ENCODE data around the gene ALG14.
"Not testable (repeated sequence)": the region's sequence is repeated elsewhere in the genome, so short reads cannot be mapped to it uniquely, and the experiment has no call there.

Gene ALG14

DNA sequence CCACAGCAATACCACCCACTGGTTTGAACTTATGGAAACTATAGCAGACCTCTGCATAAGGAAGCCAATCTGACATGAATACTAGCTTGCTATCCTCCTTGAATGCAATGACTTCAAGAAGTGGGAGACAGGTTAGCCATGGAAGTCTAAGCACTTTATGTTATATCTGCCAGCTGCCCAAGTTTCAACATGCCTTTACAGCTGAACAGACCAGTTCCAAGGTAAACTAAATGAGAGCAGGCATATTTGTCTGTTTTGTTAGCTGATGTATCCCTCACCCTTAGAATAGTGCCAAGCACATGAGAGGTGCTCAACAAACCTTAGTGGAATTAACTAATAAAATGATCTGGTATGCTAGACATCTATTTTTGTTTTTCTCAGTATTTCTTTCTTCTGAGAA, 65.1 kb downstream of the ALG14 start:
- DNase-seq (ENCODE audit: low read depth in 3 of 3), result no peak

DNA sequence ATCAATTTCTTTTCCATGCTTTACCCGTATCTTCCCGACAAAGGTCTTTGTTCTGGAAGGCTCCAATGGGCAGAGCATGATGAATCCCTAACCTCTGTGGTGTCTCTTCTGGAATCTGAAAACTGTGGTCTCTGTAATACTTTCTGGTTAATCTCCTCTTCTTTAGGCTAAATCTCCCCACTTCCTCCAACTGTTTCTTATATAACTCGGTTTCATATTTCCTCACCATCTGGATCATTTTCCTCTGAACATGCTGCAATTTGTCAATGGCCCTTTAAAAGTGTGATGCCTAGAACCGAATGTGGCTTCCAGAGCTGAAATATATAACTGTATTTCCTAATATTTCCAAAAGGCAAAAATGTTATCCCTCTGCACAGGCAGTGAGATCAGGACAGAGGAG, 66.1 kb downstream of the ALG14 start:
- DNase-seq (ENCODE audit: low read depth in 3 of 3), result no peak

DNA sequence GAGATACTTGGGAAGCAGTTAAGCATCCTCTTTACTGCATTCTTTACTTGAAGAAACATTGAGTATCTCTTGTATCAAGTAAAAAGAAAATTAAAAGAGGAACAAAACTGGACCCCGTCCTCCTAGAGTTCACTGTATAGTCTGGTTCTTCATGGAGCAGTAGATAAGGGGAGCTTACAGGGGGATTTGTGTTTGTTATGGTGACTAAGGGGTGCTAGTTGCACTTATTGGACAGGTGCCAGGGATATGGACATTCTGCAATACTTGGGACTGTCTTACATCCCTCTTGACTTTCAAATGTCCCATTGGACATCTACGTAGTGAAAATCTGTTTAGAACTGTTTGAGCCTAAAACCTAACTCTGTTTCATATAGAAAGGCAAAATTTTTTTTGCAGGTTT, 67.2 kb downstream of the ALG14 start:
- no peak for DNase-seq (ENCODE audit: low read depth in 3 of 3)

DNA sequence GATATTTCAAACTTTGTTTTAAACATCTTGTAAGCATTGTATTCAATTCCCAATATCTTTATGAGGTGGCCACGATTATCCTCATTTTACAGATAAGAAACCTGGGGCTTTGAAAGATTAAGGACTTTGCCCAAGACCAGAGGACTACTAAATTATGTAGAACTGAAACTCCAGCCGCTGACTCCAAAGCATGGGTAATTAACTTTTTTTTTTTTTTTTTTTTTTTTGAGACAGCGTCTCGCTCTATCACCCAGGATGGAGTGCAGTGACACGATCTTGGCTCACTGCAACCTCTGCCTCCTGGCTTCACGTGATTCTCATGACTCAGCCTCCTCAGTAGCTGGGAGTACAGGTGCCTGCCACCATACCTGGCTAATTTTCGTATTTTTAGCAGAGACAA, 68.7 kb downstream of the ALG14 start:
- DNase-seq (ENCODE audit: low read depth in 3 of 3), result no peak

DNA sequence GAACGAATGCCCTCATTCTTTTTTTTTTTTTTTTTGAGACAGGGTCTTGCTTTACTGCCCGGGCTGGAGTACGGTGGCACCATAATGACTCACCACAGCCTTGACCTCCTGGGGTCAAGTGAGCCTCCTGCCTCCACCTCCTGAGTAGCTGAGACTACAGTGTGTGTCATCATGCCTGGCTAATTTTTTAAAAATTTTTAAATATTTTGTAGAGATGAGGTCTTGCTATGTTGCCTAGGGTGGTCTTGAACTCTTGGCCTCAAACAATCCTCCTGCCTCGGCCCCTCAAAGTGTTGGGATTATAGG, 69.4 kb downstream of the ALG14 start:
- no peak for DNase-seq (ENCODE audit: low read depth in 3 of 3)

DNA sequence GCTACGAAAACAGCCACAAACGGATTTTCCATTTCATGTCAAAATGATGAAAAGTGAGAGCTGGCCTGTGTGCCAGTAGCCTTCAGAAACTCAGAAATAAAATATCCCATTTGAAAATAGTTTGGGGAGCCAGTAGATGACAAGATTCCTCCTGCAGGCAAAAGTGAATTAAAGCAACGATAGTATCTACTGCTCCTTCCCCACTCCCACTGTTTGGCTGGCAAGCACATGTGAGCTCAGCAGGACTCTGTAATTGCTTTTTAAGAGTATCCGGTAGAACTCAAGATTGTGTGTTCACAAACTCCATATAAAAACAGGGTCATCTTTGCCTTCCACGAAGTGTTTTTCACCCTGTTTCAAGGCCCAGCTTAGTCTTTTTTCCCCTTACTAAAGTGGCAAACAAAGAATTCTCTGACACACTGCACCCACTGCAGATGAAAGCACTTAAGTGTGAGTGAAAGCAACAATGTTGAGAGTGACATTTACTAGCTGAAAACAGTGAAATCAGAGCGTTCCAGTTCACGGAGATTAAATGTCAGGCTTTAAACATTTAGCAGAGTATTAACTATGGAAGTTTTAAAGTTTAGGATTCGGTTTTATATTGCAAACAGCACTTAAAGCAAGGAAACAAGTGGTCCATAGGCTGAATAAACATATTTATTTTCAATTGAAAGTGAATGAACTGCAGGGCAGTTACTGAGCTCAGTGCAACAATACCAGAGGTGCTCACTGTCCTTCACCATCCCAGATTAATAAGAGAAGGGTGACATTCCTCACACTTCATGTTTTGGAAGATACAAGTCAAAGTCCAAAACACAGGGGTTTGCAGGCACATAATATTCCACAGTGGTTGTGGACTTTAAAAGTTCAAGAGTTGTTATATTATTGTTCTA, 70.0 kb downstream of the ALG14 start:
- no peak for DNase-seq (ENCODE audit: low read depth in 3 of 3)

DNA sequence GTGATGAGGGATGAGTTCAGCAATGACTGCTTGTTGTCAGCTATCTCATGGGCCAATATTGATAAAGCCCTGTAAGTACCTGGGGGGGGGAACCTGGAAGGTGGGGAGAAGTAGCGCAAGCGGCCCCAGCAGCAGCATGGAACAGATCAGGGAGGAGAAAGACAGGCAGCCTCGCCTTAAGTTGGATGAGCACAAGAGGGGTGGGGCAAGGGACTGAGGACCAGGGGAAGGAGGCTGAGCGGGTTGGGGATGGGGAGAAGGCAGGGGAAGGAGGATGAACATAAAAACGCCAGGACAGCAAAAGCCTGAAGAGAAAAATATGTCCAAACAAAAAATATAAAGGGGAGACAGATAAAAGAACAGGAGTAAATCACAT, 70.6 kb downstream of the ALG14 start:
- DNase-seq (ENCODE audit: low read depth in 3 of 3), result no peak

DNA sequence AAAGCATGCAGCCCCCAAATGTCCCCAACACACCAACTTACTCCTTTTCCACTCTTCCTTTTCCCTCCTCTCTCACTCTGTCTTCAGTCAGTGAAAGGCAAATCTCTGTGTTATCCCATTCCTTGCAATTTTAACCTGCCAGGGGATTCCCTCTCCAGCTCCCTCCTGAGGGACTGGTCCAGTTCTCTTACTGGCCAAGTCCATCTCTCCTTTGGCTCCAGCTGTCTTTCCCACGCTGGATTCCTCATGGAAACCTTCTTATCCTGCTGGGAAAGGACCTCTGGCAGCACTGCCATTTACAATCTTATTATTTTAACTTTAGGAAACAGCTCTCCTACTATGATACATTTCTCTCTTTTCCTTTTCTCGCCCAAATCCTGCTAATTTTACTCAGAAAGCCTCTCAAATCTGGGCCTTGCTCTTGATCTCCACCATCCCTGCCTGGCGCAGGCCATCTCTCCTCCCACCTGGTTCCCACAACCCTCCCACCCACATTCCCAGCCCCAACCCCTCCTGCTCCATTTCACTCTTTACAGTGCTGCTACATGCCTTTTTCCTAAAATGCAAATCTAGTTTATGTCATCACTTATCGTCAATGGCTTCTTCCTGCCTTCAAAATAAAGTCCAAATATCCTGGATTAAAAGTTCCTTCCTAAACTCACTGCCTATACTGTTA, 73.2 kb downstream of the ALG14 start:
- DNase-seq (ENCODE audit: low read depth in 3 of 3), result no peak

DNA sequence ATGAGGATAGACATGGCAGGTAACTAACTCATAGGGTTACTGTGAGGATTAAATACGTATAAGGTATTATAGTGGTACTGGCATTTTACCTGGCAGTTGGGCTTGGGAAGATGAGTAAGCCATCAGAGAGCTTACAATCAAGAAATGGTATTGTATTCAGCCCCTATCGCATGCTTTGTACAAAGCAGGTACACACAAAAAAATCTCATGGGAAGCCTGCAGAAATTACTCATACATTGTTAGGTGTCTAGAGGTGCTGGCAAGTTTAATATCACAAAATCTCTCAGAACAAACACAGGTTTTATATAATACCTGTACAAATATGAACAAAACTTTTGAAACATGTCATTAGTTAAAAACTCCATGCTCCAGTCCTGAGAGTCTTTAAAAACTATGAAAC, 74.0 kb downstream of the ALG14 start:
- no peak for DNase-seq (ENCODE audit: low read depth in 3 of 3)

DNA sequence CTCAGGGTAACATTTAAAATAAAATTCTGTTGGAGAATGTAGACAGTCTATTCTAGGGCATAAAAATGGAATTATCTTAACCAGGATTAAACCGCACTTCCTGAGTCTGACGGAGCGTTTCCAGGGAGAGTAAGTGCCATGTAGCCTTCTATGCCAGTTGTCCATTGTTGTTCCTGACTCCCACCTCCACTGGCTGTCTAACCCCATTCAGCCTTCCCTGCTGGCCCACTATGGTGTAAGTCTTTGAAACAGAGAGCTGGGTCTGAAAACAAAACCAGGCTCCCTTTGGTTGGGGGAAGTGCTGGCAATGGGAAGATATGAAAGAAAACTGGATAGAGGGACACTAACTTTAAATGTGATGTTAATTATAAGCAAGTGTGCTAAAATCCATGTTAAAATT, 74.6 kb downstream of the ALG14 start:
- DNase-seq (ENCODE audit: low read depth in 3 of 3), result no peak

DNA sequence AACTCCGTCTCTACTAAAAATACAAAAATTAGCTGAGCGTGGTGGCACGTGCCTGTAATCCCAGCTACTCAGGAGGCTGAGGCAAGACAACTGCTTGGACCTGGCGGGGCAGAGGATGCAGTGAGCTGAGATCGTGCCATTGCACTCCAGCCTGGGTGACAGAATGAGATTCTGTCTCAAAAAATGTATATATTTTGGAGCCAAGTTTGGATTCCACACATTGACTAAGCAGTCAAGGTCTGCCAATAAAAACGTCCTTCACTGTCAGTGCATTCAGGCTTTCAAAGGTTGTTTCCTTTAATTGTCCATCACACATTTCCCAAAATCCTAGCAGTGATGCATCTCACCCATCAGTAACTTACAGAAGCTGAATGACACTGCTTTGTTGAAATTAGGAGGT, 77.2 kb downstream of the ALG14 start:
- not testable (repeated sequence) for DNase-seq (ENCODE audit: low read depth in 3 of 3)

DNA sequence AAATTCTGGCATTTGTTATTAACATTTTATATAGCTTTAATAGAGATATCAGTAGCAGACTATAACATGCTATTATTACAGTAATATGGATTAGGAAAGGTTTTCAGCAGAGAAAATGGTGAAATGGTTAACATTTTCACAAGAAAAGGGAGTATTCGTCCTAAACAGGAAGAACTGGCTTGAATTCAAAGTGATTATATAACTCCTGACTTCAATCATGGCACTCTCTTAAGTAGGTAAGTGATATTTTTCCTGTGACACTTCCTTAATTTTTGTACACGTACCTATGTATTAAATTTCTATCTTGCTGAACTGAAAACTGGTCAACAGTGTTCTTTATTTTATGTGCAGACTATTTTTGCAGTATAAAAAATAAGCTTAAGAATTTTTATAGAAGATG, 77.9 kb downstream of the ALG14 start:
- no peak for DNase-seq (ENCODE audit: low read depth in 3 of 3)

DNA sequence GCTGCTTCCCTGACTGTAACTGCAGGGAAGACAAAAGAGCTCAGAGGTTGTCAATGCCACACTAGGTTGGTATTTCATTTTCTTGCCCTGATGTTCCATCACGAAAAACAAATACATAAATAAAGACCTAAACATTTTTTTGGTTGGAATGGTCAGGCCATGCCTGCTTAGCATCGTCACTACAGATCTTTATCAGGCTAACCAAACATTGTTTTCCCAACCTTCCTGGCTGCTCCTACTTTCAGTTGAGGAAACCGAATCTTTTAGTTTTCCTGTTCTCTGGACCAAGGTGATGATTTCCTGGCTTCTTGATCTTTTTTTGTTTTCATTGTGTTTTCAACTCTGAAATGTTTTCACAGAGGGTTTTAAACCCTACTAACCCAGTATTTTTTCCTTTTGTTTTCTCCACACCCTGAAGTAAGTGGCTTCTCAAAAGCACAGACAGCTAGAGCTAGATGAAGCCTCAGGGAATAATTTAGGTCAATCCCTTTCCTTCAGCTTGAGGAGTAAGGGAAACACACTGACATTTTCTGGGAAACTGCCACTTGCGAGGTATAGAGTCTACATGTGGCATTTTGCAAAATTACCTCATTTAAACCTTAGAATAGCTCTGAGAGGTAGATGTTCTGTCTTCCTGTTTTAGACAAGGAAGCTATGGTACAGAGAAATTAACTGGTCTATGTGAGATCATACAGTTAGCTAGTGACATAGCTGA, 78.7 kb downstream of the ALG14 start:
- no peak for DNase-seq (ENCODE audit: low read depth in 3 of 3)

DNA sequence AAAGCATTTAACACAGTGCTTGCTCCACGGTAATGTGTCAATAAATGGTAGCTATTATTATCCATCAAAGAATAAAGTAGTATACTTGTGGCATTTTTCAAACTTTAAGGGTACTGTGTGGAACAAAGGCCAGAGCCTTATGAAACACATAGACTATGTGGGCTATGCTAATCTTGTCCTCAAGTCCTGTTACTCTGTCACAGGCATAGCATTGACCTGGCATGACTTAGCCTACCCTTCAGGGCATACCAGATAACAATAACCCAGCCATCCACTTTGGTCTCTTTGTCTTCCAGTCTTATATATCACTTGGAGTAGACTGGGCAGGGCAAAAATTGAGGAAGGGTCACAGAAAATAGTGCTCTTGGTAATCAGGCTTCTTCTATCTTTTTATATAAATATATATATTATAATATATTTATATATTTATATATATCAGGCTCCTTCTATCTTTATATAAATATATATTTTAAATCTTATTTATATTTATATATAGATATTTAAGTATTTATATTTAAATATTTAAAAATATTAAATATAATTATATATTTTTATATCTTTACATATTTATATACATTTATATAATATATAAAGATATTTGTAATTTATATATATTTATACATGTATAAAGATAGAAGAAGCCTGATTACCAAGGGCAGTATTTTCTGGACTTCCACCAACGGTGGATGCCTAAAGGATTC, 79.7 kb downstream of the ALG14 start:
- no peak for DNase-seq (ENCODE audit: low read depth in 3 of 3)

DNA sequence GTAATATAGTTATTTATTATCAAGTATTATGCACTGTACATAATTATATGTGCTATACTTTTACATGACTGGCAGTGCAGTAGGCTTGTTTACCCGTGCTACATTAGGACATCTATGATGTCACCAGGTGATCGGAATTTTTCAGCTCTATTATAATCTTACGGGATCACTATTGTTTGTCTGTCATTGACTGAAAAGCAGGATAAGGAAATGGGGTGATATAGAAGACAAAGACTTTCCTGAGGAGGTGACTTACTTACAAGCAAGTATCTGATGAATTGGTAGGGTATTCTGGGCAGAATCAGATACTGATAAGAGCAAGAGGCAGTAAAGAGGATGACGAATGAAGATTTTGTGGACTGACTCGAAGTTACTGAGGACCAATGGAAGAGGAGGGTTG, 80.6 kb downstream of the ALG14 start:
- no peak for DNase-seq (ENCODE audit: low read depth in 3 of 3)

DNA sequence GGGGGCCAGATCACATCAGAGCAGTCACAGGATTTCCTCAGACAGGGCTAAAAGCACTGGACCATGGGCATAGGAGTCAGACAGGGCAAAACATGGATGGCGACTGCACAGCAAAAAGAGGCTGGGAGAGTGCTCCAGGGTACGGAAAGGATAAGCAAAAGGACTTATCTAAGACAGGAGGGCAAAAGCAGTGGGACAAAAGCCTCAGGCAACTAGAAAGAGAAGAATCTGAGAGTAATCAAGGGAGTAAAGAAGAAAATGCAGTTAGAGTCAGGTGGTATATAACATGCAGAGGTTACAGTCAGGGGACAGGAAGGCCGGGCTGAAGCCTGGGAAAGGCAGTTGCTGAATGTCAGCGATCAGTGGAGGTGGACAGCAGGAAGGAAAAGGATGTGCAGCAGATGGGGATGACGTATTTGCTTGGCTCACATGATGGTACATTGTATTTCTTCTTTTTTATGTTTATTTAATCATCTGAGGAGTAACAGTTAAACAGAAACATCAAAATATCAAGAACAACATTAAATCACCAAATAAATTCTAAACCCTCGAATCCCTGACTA, 82.8 kb downstream of the ALG14 start:
- DNase-seq (ENCODE audit: low read depth in 3 of 3), result no peak

DNA sequence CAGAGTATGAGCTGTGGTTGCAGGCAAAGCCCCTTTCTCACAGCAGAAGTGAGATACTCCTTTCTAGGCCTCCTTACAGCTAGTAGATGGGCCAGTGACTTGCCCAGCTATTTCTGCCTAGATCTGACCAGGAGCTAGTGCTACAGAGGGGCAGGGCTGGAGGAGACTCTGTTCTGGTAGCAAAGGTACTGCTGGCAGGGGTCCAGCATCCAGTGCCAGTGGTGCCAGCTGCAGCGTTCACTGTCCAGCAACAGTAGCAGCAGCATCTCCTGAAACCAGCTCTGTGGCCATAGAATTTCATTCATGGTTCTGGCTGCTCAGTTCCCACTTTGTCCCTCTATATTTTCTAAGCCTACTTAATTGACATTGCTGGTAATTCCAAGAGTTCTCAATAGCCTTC, 83.4 kb downstream of the ALG14 start:
- DNase-seq (ENCODE audit: low read depth in 3 of 3), result no peak

DNA sequence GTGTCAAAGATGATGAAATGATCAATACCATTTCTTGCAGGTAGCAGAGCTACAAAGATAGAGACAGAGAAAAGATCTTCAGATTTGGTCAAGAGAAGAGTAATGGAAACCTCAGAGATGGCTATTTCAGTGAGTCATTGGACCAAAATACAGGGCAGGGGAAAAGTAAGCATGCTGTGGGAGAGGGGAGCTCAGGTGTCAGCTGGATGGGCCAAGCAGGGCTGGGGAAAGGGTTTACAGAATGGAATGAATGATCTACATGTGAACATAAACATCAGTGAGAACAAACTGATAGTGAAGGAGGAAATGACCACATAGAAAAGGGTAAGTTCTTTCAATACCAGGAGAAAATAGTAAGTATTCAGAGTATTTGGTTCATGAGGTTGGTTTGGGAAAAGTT, 84.4 kb downstream of the ALG14 start:
- no peak for DNase-seq (ENCODE audit: low read depth in 3 of 3)

DNA sequence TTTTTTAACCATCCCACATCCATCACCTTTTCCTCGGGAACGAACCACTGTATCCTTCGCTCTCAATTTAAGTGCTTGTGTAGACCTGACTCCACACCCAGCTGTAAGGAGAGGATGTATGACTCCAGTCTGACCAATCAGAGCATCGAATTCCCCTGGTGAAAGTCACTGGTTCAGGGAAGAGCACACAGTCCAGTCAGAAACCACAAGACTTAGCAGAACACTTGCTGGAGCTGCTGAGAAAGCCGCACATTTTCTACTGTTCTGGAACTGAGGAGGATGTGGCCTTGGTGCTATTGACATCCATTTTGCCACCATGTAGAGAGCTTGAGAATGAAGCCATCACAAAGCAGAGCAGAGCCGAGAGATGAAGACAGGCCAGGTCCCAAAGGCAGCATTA, 86.0 kb downstream of the ALG14 start:
- no peak for DNase-seq (ENCODE audit: low read depth in 3 of 3)

DNA sequence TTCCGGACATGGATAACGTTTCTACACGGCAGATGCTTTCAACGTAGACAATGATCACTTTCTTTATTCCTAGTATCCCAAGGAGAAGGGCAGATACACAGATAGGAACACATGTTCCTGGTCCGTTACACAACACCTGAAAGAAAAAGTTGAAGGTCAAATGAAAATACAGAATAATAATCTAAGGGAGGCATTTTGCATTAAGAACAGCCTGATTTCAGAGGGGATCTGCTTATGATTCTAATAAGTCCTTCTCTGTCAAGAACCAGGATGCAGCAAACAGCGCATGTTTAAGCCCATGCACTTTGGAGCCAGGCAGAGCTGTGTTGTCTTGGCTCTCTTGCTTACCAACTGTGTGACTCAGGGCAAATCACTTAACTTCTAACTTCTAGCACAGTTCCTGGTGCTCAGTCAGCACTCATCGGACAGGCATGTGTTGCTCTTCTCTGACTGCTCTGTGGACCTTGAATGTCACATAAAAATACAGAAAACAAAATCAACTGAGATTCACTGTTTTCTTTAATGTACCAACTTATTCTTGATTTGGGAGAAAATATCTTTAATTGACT, 89.5 kb downstream of the ALG14 start:
- no peak for DNase-seq (ENCODE audit: low read depth in 3 of 3)

DNA sequence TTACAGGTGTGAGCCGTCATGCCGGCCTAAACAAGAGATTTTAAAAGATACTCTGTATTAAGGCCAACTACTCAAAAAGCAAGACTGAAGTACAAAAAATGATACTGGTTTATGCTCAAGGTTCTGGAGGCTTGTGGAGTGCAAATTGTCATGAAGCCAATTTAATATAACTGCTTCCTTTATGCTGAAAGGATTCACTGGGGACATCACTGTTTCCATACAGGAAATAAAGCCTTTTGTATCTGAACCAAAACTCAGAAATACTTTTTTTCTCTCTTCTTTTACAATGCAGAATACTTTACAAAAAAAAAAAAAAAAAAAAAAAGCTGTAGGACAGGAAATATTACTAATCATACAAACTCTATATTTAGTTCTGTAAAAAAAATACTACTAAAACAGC, 90.4 kb downstream of the ALG14 start:
- no peak for DNase-seq (ENCODE audit: low read depth in 3 of 3)

DNA sequence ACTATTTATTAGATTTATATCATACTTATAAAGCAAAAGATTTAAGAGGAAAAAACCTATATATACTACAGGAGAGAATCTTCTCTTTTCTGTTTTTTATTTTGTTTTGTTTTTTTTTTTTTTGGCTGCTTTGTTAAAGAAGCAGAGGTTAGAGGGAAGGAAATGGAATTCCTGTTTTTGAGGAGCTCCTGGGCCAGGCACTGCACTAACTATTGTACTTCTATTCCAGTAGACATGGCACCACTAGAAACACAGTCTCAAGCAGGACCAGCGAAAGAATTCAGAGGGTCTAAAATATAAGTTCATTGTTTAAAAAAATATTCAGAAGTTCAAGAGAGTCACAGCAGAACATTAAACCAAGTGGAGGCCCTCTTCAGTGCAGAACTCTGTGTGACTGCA, 91.2 kb downstream of the ALG14 start:
- DNase-seq (ENCODE audit: low read depth in 3 of 3), result no peak
